HepG2 (cell line): ENCODE data around the gene DCAF6. TPM values are rescaled to one million over a fixed set of nuclear protein-coding genes. Genes with fewer than 3 reads are reported as not detected.
A peak's percentile ranks its signal among the peaks of the same experiment; 100 is the strongest.

Experiments used
- CTCF ChIP-seq: sonication (generic); formaldehyde crosslinking; IDR thresholded peaks from 2 replicates; pipeline ENCODE4 v1.5.0; 2020; ENCODE audit warnings: mild to moderate bottlenecking, missing genetic modification reagents, moderate library complexity
- EED ChIP-seq: sonication (generic); formaldehyde crosslinking; IDR thresholded peaks from 2 replicates; pipeline ENCODE4 v1.5.0; 2020; ENCODE audit warnings: mild to moderate bottlenecking, missing genetic modification reagents
- HDAC1 ChIP-seq: sonication (generic); formaldehyde crosslinking; IDR thresholded peaks from 2 replicates; pipeline ENCODE4 v1.5.1; 2020; ENCODE audit warnings: mild to moderate bottlenecking, missing genetic modification reagents
- HNF4G ChIP-seq, 2 experiments: sonication (generic) in 1 of 2; formaldehyde crosslinking in 1 of 2; IDR thresholded peaks; 2 replicates each; pipeline versions ENCODE4 v1.4.0 to v1.6.1; 2011 to 2020; ENCODE audit warnings: borderline replicate concordance in 2 of 2, low read depth in 2 of 2, mild to moderate bottlenecking in 2 of 2, low read length in 1 of 2, missing genetic modification reagents in 1 of 2, moderate library complexity in 1 of 2
- KMT2B ChIP-seq: IDR thresholded peaks from 2 replicates; pipeline ENCODE4 v1.6.1; 2016; ENCODE audit warnings: missing genetic modification reagents, missing compliant biosample characterization
- NR3C1 ChIP-seq: sonication (generic); formaldehyde crosslinking; IDR thresholded peaks from 2 replicates; pipeline ENCODE4 v1.4.0; 2020; ENCODE audit warnings: missing genetic modification reagents
- TAF1 ChIP-seq: sonication (generic); formaldehyde crosslinking; IDR thresholded peaks from 2 replicates; pipeline ENCODE4 v1.4.0; 2020; ENCODE audit warnings: missing genetic modification reagents
- TEAD3 ChIP-seq: optimal IDR thresholded peaks from 2 replicates; pipeline ENCODE3; 2016; ENCODE audit warnings: borderline replicate concordance
- ZBTB7B ChIP-seq: sonication (generic); formaldehyde crosslinking; IDR thresholded peaks from 2 replicates; pipeline ENCODE4 v1.4.0; 2020; ENCODE audit warnings: missing genetic modification reagents
- ZFX ChIP-seq: sonication (generic); formaldehyde crosslinking; IDR thresholded peaks from 2 replicates; pipeline ENCODE4 v1.4.0; 2020; ENCODE audit warnings: mild to moderate bottlenecking, low read depth, missing genetic modification reagents, moderate library complexity
- ZNF124 ChIP-seq: sonication (generic); formaldehyde crosslinking; IDR thresholded peaks from 2 replicates; pipeline ENCODE4 v1.4.0; 2020; ENCODE audit warnings: missing genetic modification reagents
- ZNF24 ChIP-seq: fragments of 450-650 bp; IDR thresholded peaks from 2 replicates; pipeline ENCODE4 v1.6.1; 2017; ENCODE audit warnings: antibody characterized with exemption, mild to moderate bottlenecking
- ZNF264 ChIP-seq: sonication (generic); formaldehyde crosslinking; IDR thresholded peaks from 2 replicates; pipeline ENCODE4 v1.4.0; 2020; ENCODE audit warnings: missing genetic modification reagents
- ZNF460 ChIP-seq: sonication (generic); formaldehyde crosslinking; IDR thresholded peaks from 2 replicates; pipeline ENCODE4 v1.5.1; 2020; ENCODE audit warnings: missing genetic modification reagents, mild to moderate bottlenecking, borderline replicate concordance
- ZNF562 ChIP-seq: sonication (generic); formaldehyde crosslinking; IDR thresholded peaks from 2 replicates; pipeline ENCODE4 v1.8.0; 2022; ENCODE audit warnings: missing genetic modification reagents, borderline replicate concordance
- ZNF577 ChIP-seq: sonication (generic); formaldehyde crosslinking; IDR thresholded peaks from 2 replicates; pipeline ENCODE4 v1.4.0; 2020; ENCODE audit warnings: mild to moderate bottlenecking, low read depth, missing genetic modification reagents, borderline replicate concordance
- ZNF777 ChIP-seq: sonication (generic); formaldehyde crosslinking; IDR thresholded peaks from 2 replicates; pipeline ENCODE4 v1.4.0; 2020; ENCODE audit warnings: missing genetic modification reagents
- polyA plus RNA-seq, 8 experiments: library from polyadenylated mRNA; depleted of rRNA in 3 of 8; stranded (reverse) in 7 of 8; unstranded in 1 of 8; fragments of >200 nt; fragmentation: Illumina TruSeq in 4 of 8; extraction: Trizol in 4 of 8; gene quantifications; 2 replicates each; pipeline versions ENCODE4 v1.2.1 to v1.2.3, GENCODE V29; 2011 to 2016; ENCODE audit warnings: low read depth in 4 of 8, missing spikeins in 1 of 8, mixed read lengths in 1 of 8; ENCODE audit not compliant: insufficient read depth in 1 of 8
- total RNA-seq, 5 experiments: library from RNA; depleted of rRNA; stranded (reverse); fragments of >200 nt; fragmentation: Illumina TruSeq; extraction: Trizol; gene quantifications; 2 replicates each; pipeline ENCODE4 v1.2.3, GENCODE V29; 2016; ENCODE audit warnings: low read depth in 1 of 5
- TF ChIP-seq, protein P1 (sequence below): sonication (generic); formaldehyde crosslinking; IDR thresholded peaks from 2 replicates; pipeline ENCODE4 v1.4.0; 2020; ENCODE audit warnings: missing genetic modification reagents, borderline replicate concordance
- TF ChIP-seq, protein P2 (sequence below): IDR thresholded peaks from 2 replicates; pipeline ENCODE4 v1.6.1; 2018; ENCODE audit warnings: missing genetic modification reagents, mild to moderate bottlenecking, missing compliant biosample characterization

The DCAF6 gene
- total and polyA plus RNA-seq, 2 of the 13 experiments (the other 11 are each of a cell fraction or from before 2014, with no cell fraction given) = 24.7 to 33.7 TPM

GRCh38 chr1:168082008-168082876 is 145.8 kb downstream of the DCAF6 start (continued):
- TF ChIP-seq, protein P1, sequence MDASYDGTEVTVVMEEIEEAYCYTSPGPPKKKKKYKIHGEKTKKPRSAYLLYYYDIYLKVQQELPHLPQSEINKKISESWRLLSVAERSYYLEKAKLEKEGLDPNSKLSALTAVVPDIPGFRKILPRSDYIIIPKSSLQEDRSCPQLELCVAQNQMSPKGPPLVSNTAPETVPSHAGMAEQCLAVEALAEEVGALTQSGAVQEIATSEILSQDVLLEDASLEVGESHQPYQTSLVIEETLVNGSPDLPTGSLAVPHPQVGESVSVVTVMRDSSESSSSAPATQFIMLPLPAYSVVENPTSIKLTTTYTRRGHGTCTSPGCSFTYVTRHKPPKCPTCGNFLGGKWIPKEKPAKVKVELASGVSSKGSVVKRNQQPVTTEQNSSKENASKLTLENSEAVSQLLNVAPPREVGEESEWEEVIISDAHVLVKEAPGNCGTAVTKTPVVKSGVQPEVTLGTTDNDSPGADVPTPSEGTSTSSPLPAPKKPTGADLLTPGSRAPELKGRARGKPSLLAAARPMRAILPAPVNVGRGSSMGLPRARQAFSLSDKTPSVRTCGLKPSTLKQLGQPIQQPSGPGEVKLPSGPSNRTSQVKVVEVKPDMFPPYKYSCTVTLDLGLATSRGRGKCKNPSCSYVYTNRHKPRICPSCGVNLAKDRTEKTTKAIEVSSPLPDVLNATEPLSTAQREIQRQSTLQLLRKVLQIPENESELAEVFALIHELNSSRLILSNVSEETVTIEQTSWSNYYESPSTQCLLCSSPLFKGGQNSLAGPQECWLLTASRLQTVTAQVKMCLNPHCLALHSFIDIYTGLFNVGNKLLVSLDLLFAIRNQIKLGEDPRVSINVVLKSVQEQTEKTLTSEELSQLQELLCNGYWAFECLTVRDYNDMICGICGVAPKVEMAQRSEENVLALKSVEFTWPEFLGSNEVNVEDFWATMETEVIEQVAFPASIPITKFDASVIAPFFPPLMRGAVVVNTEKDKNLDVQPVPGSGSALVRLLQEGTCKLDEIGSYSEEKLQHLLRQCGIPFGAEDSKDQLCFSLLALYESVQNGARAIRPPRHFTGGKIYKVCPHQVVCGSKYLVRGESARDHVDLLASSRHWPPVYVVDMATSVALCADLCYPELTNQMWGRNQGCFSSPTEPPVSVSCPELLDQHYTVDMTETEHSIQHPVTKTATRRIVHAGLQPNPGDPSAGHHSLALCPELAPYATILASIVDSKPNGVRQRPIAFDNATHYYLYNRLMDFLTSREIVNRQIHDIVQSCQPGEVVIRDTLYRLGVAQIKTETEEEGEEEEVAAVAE (CRISPR knock-in tag) = peak; percentile 17; the same call in 1 of the 2 replicates
- TF ChIP-seq, protein P2, sequence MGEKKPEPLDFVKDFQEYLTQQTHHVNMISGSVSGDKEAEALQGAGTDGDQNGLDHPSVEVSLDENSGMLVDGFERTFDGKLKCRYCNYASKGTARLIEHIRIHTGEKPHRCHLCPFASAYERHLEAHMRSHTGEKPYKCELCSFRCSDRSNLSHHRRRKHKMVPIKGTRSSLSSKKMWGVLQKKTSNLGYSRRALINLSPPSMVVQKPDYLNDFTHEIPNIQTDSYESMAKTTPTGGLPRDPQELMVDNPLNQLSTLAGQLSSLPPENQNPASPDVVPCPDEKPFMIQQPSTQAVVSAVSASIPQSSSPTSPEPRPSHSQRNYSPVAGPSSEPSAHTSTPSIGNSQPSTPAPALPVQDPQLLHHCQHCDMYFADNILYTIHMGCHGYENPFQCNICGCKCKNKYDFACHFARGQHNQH (CRISPR knock-in tag) = no peak
- TF ChIP-seq ZNF264 (CRISPR knock-in tag) (no peak), ZNF577 (CRISPR knock-in tag) (no peak), ZNF777 (CRISPR knock-in tag) (no peak), ZNF460 (CRISPR knock-in tag) (no peak), ZNF24 (no peak), ZBTB7B (CRISPR knock-in tag) (no peak), ZFX (CRISPR knock-in tag) (0 out of 2 replicates have a peak, but pooled peaks have one; percentile 20), TEAD3 (CRISPR knock-in tag) (peak; percentile 66), TAF1 (CRISPR knock-in tag) (no peak), HNF4G (IDR thresholded peaks at IDR 0.05; ENCODE audit: borderline replicate concordance, low read depth, low read length) (no peak), HNF4G (CRISPR knock-in tag; IDR thresholded peaks at IDR 0.05; ENCODE audit: borderline replicate concordance, low read depth) (no peak), CTCF (CRISPR knock-in tag) (peak; percentile 93), ZNF562 (CRISPR knock-in tag) (no peak), KMT2B (CRISPR knock-in tag) (no peak), NR3C1 (CRISPR knock-in tag) (no peak), ZNF124 (CRISPR knock-in tag) (no peak), EED (CRISPR knock-in tag) (no peak), HDAC1 (no peak)
